Vagina (tissue), 2 donors: Measurements from ENCODE around the gene ARHGAP24. TPM values are rescaled to one million over a fixed set of nuclear protein-coding genes. Genes with fewer than 3 reads are reported as not detected.

ENCODE experiments used
- DNase-seq, 2 donors: peaks; one replicate each; pipeline ENCODE4 v3.0.0-alpha.2; 2017; ENCODE audit errors: extremely low spot score in 2 of 2
- H3K27ac ChIP-seq: fragments of 200-600 bp; sonication (generic); one replicate; pipeline ENCODE4 v1.5.1; 2019
- H3K27me3 ChIP-seq: fragments of 200-600 bp; sonication (generic); one replicate; pipeline ENCODE4 v1.5.1; 2019
- H3K36me3 ChIP-seq, 2 donors: fragments of 200-600 bp; sonication (generic); one replicate each; pipeline ENCODE4 v1.5.1; 2017 to 2019
- H3K4me1 ChIP-seq: fragments of 200-600 bp; sonication (generic); one replicate; pipeline ENCODE4 v1.5.1; 2019
- H3K4me3 ChIP-seq, 2 donors: fragments of 200-600 bp; sonication (generic); 1 replicate in 1 of 2; 2 replicates in 1 of 2; pipeline ENCODE4 v1.5.1; 2016 to 2019
- H3K9me3 ChIP-seq: fragments of 200-600 bp; sonication (generic); one replicate; pipeline ENCODE4 v1.5.1; 2019
- CTCF ChIP-seq, 3 experiments: fragments of 450-650 bp in 2 of 3; fragments of 200-600 bp in 1 of 3; sonication (generic) in 1 of 3; IDR thresholded peaks; one replicate each; pipeline ENCODE4 v1.5.1; 2017 to 2019; ENCODE audit warnings: antibody characterized with exemption in 3 of 3, mild to moderate bottlenecking in 2 of 3, moderate library complexity in 2 of 3
- POLR2A ChIP-seq, 2 donors: fragments of 450-650 bp; IDR thresholded peaks; one replicate each; pipeline ENCODE4 v1.6.1; 2017; ENCODE audit warnings: antibody characterized with exemption in 2 of 2, mild to moderate bottlenecking in 2 of 2, moderate library complexity in 2 of 2
- POLR2AphosphoS5 ChIP-seq, 2 donors: sonication (generic); formaldehyde crosslinking; IDR thresholded peaks; one replicate each; pipeline ENCODE4 v1.9.0; 2017; ENCODE audit warnings: antibody characterized with exemption in 2 of 2, mild to moderate bottlenecking in 2 of 2, low read depth in 1 of 2; ENCODE audit not compliant: insufficient read depth in 1 of 2
- intact Hi-C: fragments of 100-400 bp; cut with DNase I; formaldehyde crosslinking; loops from one replicate; pipeline ENCODE4 v1.15.1; 2023
- total RNA-seq: library from RNA; depleted of rRNA; stranded (reverse); fragments of >200 nt; gene quantifications from one replicate; pipeline ENCODE4 v1.2.3, GENCODE V29; 2016

ARHGAP24 gene
- total RNA-seq, 1 donor from 2014 or later: 40.0 TPM

DNA sequence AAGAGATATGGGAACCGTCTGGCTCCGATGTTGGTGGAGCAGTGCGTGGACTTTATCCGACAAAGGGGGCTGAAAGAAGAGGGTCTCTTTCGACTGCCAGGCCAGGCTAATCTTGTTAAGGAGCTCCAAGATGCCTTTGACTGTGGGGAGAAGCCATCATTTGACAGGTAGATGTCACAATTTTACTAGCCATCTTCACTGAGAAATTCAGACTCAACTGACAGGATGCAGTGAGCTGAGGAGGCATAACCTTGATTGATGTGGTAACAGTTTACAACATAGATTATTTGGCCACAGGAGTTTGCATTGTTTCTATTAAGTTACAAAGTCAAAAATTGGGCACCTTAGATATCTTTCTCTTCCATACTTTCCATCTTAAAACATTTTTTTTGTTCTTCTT is 467.2 kb downstream of the ARHGAP24 start:
- Histone ChIP-seq H3K27me3 (no peaks in the 10 kb centered on the region), H3K36me3 (no peaks in the 10 kb centered on the region), H3K4me1 (peaks cover 14% of the 10 kb centered on the region), H3K9me3 (no peaks in the 10 kb centered on the region), H3K4me3 (no peak overlapping the region), H3K27ac (no peak overlapping the region)
- TF ChIP-seq POLR2AphosphoS5 (IDR thresholded peaks at IDR 0.05; ENCODE audit: insufficient read depth in 1 of 2, low read depth in 1 of 2) (no peak), CTCF (IDR thresholded peaks at IDR 0.05) (no peak), POLR2A (IDR thresholded peaks at IDR 0.05) (no peak)
- intact Hi-C loops: no loop called here
- DNase-seq: no peak

GRCh38 chr4:85946821-85947220 is 471.9 kb downstream of the ARHGAP24 start:
- no peaks in the 10 kb centered on the region for H3K36me3 ChIP-seq
- H3K4me3 ChIP-seq: no peak overlapping the region
- TF ChIP-seq POLR2AphosphoS5 (IDR thresholded peaks at IDR 0.05; ENCODE audit: insufficient read depth in 1 of 2, low read depth in 1 of 2) (no peak), POLR2A (IDR thresholded peaks at IDR 0.05) (no peak)
- no peaks in the 10 kb centered on the region for H3K4me1 ChIP-seq
- no peaks in the 10 kb centered on the region for H3K27me3 ChIP-seq
- H3K27ac ChIP-seq: no peak overlapping the region
- intact Hi-C loops: no loop called here
- DNase-seq: no peak
- H3K9me3 ChIP-seq: no peaks in the 10 kb centered on the region

GRCh38 chr4:85951099-85951498 is 476.1 kb downstream of the ARHGAP24 start:
- intact Hi-C loops: no loop called here
- no peak for DNase-seq
- Histone ChIP-seq H3K4me3 (no peak overlapping the region), H3K27me3 (no peaks in the 10 kb centered on the region), H3K36me3 (no peaks in the 10 kb centered on the region), H3K4me1 (no peaks in the 10 kb centered on the region), H3K27ac (no peak overlapping the region), H3K9me3 (no peaks in the 10 kb centered on the region)
- no peak for TF ChIP-seq POLR2A (IDR thresholded peaks at IDR 0.05)
- no peak for TF ChIP-seq POLR2AphosphoS5 (IDR thresholded peaks at IDR 0.05; ENCODE audit: insufficient read depth in 1 of 2, low read depth in 1 of 2)
- TF ChIP-seq CTCF (IDR thresholded peaks at IDR 0.05): no peak

GRCh38 chr4:85952528-85952927 is 477.6 kb downstream of the ARHGAP24 start:
- H3K9me3 ChIP-seq: no peaks in the 10 kb centered on the region
- no peak overlapping the region for H3K27ac ChIP-seq
- no peak for TF ChIP-seq CTCF (IDR thresholded peaks at IDR 0.05)
- TF ChIP-seq POLR2AphosphoS5 (IDR thresholded peaks at IDR 0.05; ENCODE audit: insufficient read depth in 1 of 2, low read depth in 1 of 2): no peak
- TF ChIP-seq POLR2A (IDR thresholded peaks at IDR 0.05): no peak
- H3K27me3 ChIP-seq: no peaks in the 10 kb centered on the region
- no peak overlapping the region for H3K4me3 ChIP-seq
- no peaks in the 10 kb centered on the region for H3K4me1 ChIP-seq
- H3K36me3 ChIP-seq: no peaks in the 10 kb centered on the region
- intact Hi-C loops: no loop called here
- no peak for DNase-seq

DNA sequence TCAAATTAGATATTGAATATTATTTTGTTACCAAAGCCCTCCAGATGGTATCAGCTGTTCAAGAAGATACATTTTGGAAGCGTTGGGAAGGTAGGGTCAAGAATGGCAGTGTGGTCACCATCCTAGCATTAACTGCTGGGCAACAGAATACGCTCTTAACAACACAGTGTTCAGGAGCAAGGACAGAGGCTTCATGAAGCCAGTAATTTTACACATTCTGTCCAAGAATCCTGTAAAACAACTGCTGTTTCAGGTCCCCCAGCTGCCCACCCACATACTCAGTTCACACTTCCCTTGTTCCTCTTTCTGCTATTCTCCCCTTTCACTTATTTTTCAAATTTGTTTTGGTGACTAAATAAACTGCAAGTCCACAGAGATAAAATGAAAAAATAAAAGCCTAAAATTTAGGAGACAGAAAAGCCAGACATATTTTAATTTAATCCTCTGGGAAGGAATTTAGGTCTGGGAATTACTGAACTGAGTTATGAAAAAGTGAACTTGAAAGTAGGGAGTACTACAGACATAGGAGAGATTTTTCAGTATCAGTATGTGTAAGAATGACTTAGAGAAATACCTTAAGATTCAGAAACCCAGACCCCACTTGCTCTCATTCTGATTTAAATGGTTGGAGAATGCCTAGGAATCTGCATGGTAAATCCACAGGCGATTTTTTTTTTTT is 478.2 kb downstream of the ARHGAP24 start:
- intact Hi-C loops: no loop called here
- no peaks in the 10 kb centered on the region for H3K9me3 ChIP-seq
- no peaks in the 10 kb centered on the region for H3K4me1 ChIP-seq
- no peak for DNase-seq
- no peak overlapping the region for H3K4me3 ChIP-seq
- H3K27ac ChIP-seq: no peak overlapping the region
- H3K36me3 ChIP-seq: no peaks in the 10 kb centered on the region
- no peaks in the 10 kb centered on the region for H3K27me3 ChIP-seq
- no peak for TF ChIP-seq CTCF (IDR thresholded peaks at IDR 0.05)
